CD14-positive monocyte (primary cell): ENCODE measurements around the gene PCDHGC3. TPM values are rescaled to one million over a fixed set of nuclear protein-coding genes. Genes with fewer than 3 reads are reported as not detected.

Source experiments
- DNase-seq, 3 donors: peaks; one replicate each; pipeline ENCODE4 v3.0.0-alpha.2; 2011 to 2022
- H2AFZ ChIP-seq: 2 replicates; pipeline ENCODE4 v1.6.0; 2012; ENCODE audit warnings: mild to moderate bottlenecking, low read depth, low read length, inconsistent platforms; ENCODE audit not compliant: insufficient read depth, poor library complexity, severe bottlenecking
- H3K27ac ChIP-seq, 2 donors: 1 replicate in 1 of 2; 2 replicates in 1 of 2; pipeline ENCODE4 v1.5.1; 2012 to 2013; ENCODE audit warnings: low read length in 2 of 2, control low read depth in 1 of 2, inconsistent platforms in 1 of 2, low read depth in 1 of 2, mild to moderate bottlenecking in 1 of 2
- H3K27me3 ChIP-seq, 2 donors: one replicate each; pipeline versions ENCODE4 v1.6.0 to v1.6.1; 2011 to 2013; ENCODE audit warnings: low read length in 2 of 2; ENCODE audit not compliant: control insufficient read depth in 2 of 2, insufficient read depth in 2 of 2
- H3K36me3 ChIP-seq, 2 donors: replicated peaks in 1 of 2; 1 replicate in 1 of 2; 2 replicates in 1 of 2; pipeline versions ENCODE4 v1.5.1 to v1.6.1; 2012 to 2013; ENCODE audit warnings: low read length in 2 of 2, control low read depth in 1 of 2, inconsistent platforms in 1 of 2, mild to moderate bottlenecking in 1 of 2; ENCODE audit not compliant: insufficient read depth in 2 of 2, control insufficient read depth in 1 of 2
- H3K4me1 ChIP-seq, 2 donors: 1 replicate in 1 of 2; 2 replicates in 1 of 2; pipeline versions ENCODE4 v1.5.1 to v1.6.1; 2012 to 2013; ENCODE audit warnings: low read length in 2 of 2, control low read depth in 1 of 2, inconsistent platforms in 1 of 2, mild to moderate bottlenecking in 1 of 2, moderate library complexity in 1 of 2; ENCODE audit not compliant: insufficient read depth in 2 of 2, control insufficient read depth in 1 of 2
- H3K4me2 ChIP-seq: replicated peaks from 2 replicates; pipeline ENCODE3; 2012; ENCODE audit warnings: low read length, moderate library complexity, mild to moderate bottlenecking; ENCODE audit not compliant: poor library complexity, severe bottlenecking; ENCODE audit errors: extremely low read depth
- H3K4me3 ChIP-seq, 3 experiments: fragments of 200-600 bp in 1 of 3; sonication (generic) in 1 of 3; replicated peaks in 1 of 3; 1 replicate in 2 of 3; 2 replicates in 1 of 3; pipeline ENCODE4 v1.5.1; 2011 to 2013; ENCODE audit warnings: low read length in 3 of 3, mild to moderate bottlenecking in 3 of 3, control low read depth in 2 of 3, low read depth in 2 of 3, inconsistent platforms in 1 of 3, moderate library complexity in 1 of 3
- H3K79me2 ChIP-seq: 2 replicates; pipeline ENCODE4 v1.6.0; 2012; ENCODE audit warnings: mild to moderate bottlenecking, control low read depth, inconsistent platforms, low read length, moderate library complexity; ENCODE audit not compliant: insufficient read depth
- H3K9ac ChIP-seq: 2 replicates; pipeline ENCODE4 v1.6.0; 2017; ENCODE audit warnings: low read length, mild to moderate bottlenecking; ENCODE audit not compliant: insufficient read depth, poor library complexity, severe bottlenecking
- H3K9me3 ChIP-seq, 2 donors: replicated peaks in 1 of 2; 1 replicate in 1 of 2; 2 replicates in 1 of 2; pipeline versions ENCODE4 v1.5.1 to v1.6.1; 2012 to 2013; ENCODE audit warnings: low read length in 2 of 2, control low read depth in 1 of 2; ENCODE audit not compliant: control insufficient read depth in 1 of 2, insufficient read depth in 1 of 2
- H4K20me1 ChIP-seq: 2 replicates; pipeline ENCODE4 v1.6.0; 2012; ENCODE audit warnings: mild to moderate bottlenecking, low read length, control low read depth, moderate library complexity; ENCODE audit not compliant: insufficient read depth
- H3K27ac Mint-ChIP-seq, 7 donors: one replicate each; pipeline ENCODE4 v1.8.0; 2020; ENCODE audit warnings: mild to moderate bottlenecking in 7 of 7, mixed read lengths in 7 of 7, moderate library complexity in 6 of 7, inconsistent platforms in 2 of 7
- H3K27me3 Mint-ChIP-seq, 3 donors: one replicate each; pipeline ENCODE4 v1.8.0; 2021 to 2022; ENCODE audit warnings: low read depth in 3 of 3, mild to moderate bottlenecking in 3 of 3, mixed read lengths in 3 of 3, moderate library complexity in 3 of 3, inconsistent platforms in 1 of 3
- H3K36me3 Mint-ChIP-seq, 2 donors: one replicate each; pipeline ENCODE4 v1.8.0; 2020; ENCODE audit warnings: mixed read lengths in 2 of 2, inconsistent platforms in 1 of 2, mild to moderate bottlenecking in 1 of 2
- H3K4me1 Mint-ChIP-seq: one replicate; pipeline ENCODE4 v1.8.0; 2020; ENCODE audit warnings: mild to moderate bottlenecking, mixed read lengths
- H3K4me3 Mint-ChIP-seq, 2 donors: one replicate each; pipeline ENCODE4 v1.8.0; 2020; ENCODE audit warnings: mild to moderate bottlenecking in 2 of 2, mixed read lengths in 2 of 2, moderate library complexity in 1 of 2
- H3K9me3 Mint-ChIP-seq, 7 donors: one replicate each; pipeline ENCODE4 v1.8.0; 2020 to 2022; ENCODE audit warnings: mixed read lengths in 7 of 7, mild to moderate bottlenecking in 6 of 7, moderate library complexity in 6 of 7, inconsistent platforms in 2 of 7
- CTCF ChIP-seq: fragments of 200-600 bp; IDR thresholded peaks from one replicate; pipeline ENCODE4 v1.8.0; 2022; ENCODE audit warnings: antibody characterized with exemption, mild to moderate bottlenecking
- WGBS: methylation state at CpG from one replicate; pipeline ENCODE4 v1.1.5; 2013; ENCODE audit warnings: missing lambda C conversion rate; ENCODE audit not compliant: insufficient coverage; 5-methylcytosine and 5-hydroxymethylcytosine counted together
- intact Hi-C, 2 donors: fragments of 100-400 bp; cut with micrococcal nuclease; formaldehyde crosslinking; loops; one replicate each; pipeline versions ENCODE4 v1.15.0 to v1.15.1; 2023
- polyA plus RNA-seq, 3 donors: library from polyadenylated mRNA; depleted of rRNA in 1 of 3; unstranded in 2 of 3; stranded (reverse) in 1 of 3; fragments of 300-500 nt in 2 of 3; fragments of >200 nt in 1 of 3; fragmentation: Illumina TruSeq in 2 of 3; gene quantifications; 1 replicate in 2 of 3; 2 replicates in 1 of 3; pipeline ENCODE4 v1.2.3, GENCODE V29; 2012 to 2021

PCDHGC3 gene
- polyA plus RNA-seq, 3 donors: 0.33 TPM; not detected in 2

- no peak for DNase-seq
- intact Hi-C loops: no loop called here
- Histone ChIP-seq H3K36me3 (no peaks in the 10 kb centered on the region), H3K27ac (no peak overlapping the region), H3K4me2 (peak overlapping the region; percentile 91), H3K79me2 (no peaks in the 10 kb centered on the region), H4K20me1 (no peaks in the 10 kb centered on the region), H3K4me1 (peaks cover 19 to 25% of the 10 kb centered on the region in 2 donors), H3K9me3 (peaks cover 0 to 20% of the 10 kb centered on the region in 2 donors), H3K4me3 (peak overlapping the region in 1 of 3 experiments; percentile 77), H3K9ac (no peak overlapping the region), H3K27me3 (peaks cover 47 to 73% of the 10 kb centered on the region in 2 donors), H2AFZ (no peak overlapping the region)
- TF ChIP-seq CTCF: no peak
- Mint-ChIP-seq H3K27ac (no peak overlapping the region), H3K4me3 (peak overlapping the region; percentile 87 to 98), H3K9me3 (peaks cover 0 to 28% (median 6%) of the 10 kb centered on the region in 7 donors), H3K36me3 (peaks cover 7 to 10% of the 10 kb centered on the region in 2 donors), H3K4me1 (peaks cover 27% of the 10 kb centered on the region), H3K27me3 (peaks cover 43 to 68% (median 67%) of the 10 kb centered on the region in 3 donors)
- WGBS: 24% methylated on average over 22 of the region's 24 CpGs
Observed at GRCh38 chr5:141477044-141477575, 1.3 kb downstream of the PCDHGC3 start.

- Histone ChIP-seq H3K27me3 (peaks cover 50 to 78% of the 10 kb centered on the region in 2 donors), H3K27ac (no peak overlapping the region), H3K9me3 (peaks cover 0 to 20% of the 10 kb centered on the region in 2 donors), H3K4me2 (no peak overlapping the region), H3K36me3 (no peaks in the 10 kb centered on the region), H3K4me1 (peaks cover 19 to 25% of the 10 kb centered on the region in 2 donors), H3K79me2 (no peaks in the 10 kb centered on the region), H3K4me3 (no peak overlapping the region), H3K9ac (no peak overlapping the region), H2AFZ (no peak overlapping the region), H4K20me1 (no peaks in the 10 kb centered on the region)
- no peak for TF ChIP-seq CTCF
- Mint-ChIP-seq H3K36me3 (peaks cover 7 to 10% of the 10 kb centered on the region in 2 donors), H3K27me3 (peaks cover 49 to 72% (median 70%) of the 10 kb centered on the region in 3 donors), H3K27ac (no peak overlapping the region), H3K4me3 (peak overlapping the region in 1 of 2 donors; percentile 98), H3K4me1 (peaks cover 27% of the 10 kb centered on the region), H3K9me3 (peaks cover 0 to 28% (median 6%) of the 10 kb centered on the region in 7 donors)
- intact Hi-C loops: no loop called here
- 65% methylated on average over 9 of the region's 13 CpGs for WGBS
- DNase-seq: no peak
Observed at GRCh38 chr5:141477815-141478214, 2.0 kb downstream of the PCDHGC3 start.
